GM18517 (cell line): ENCODE data around the gene GLIS1.

Experiments
- ATAC-seq: cut with Tn5 transposase; IDR thresholded peaks from one replicate; pipeline ENCODE4 v1.9.1; 2021; ENCODE audit warnings: mild to moderate bottlenecking, moderate library complexity; ENCODE audit not compliant: unreplicated experiment

The GLIS1 gene

GRCh38 chr1:53583868-53584776, 154.8 kb downstream of the GLIS1 start:
- ATAC-seq: no peak

- ATAC-seq: no peak
Observed at GRCh38 chr1:53583021-53583867, 155.7 kb downstream of the GLIS1 start.

GRCh38 chr1:53582211-53583020, 156.5 kb downstream of the GLIS1 start:
- ATAC-seq: no peak

- ATAC-seq: no peak
Observed at GRCh38 chr1:53581476-53581875, 157.5 kb downstream of the GLIS1 start.

GRCh38 chr1:53580739-53581475, 158.1 kb downstream of the GLIS1 start:
- no peak for ATAC-seq

GRCh38 chr1:53580009-53580400, 159.0 kb downstream of the GLIS1 start:
- ATAC-seq: no peak

GRCh38 chr1:53579221-53580008, 159.5 kb downstream of the GLIS1 start:
- ATAC-seq: no peak

- ATAC-seq: no peak
Observed at GRCh38 chr1:53578358-53578757, 160.6 kb downstream of the GLIS1 start.

GRCh38 chr1:53577761-53578100, 161.2 kb downstream of the GLIS1 start:
- no peak for ATAC-seq

GRCh38 chr1:53576866-53577760, 161.9 kb downstream of the GLIS1 start:
- ATAC-seq: no peak

GRCh38 chr1:53576381-53576801, 162.6 kb downstream of the GLIS1 start:
- ATAC-seq: no peak

- no peak for ATAC-seq
Observed at GRCh38 chr1:53575955-53576320, 163.0 kb downstream of the GLIS1 start.

- ATAC-seq: no peak
Observed at GRCh38 chr1:53575141-53575954, 163.6 kb downstream of the GLIS1 start.

GRCh38 chr1:53574621-53575020, 164.3 kb downstream of the GLIS1 start:
- no peak for ATAC-seq

- no peak for ATAC-seq
Observed at GRCh38 chr1:53573931-53574330, 165.0 kb downstream of the GLIS1 start.

- ATAC-seq: no peak
Observed at GRCh38 chr1:53573522-53573921, 165.4 kb downstream of the GLIS1 start.

- no peak for ATAC-seq
Observed at GRCh38 chr1:53572815-53573173, 166.2 kb downstream of the GLIS1 start.
